HG03280 (cell line): ENCODE measurements around the gene KPNA4.

Source experiments
- ATAC-seq: cut with Tn5 transposase; IDR thresholded peaks from one replicate; pipeline ENCODE4 v1.9.1; 2021; ENCODE audit warnings: mild to moderate bottlenecking, moderate library complexity; ENCODE audit not compliant: unreplicated experiment

Gene KPNA4

GRCh38 chr3:160501325-160501724, 64.0 kb downstream of the KPNA4 start:
- no peak for ATAC-seq

- ATAC-seq = no peak
These were observed 67.2 kb downstream of the KPNA4 start for GRCh38 chr3:160498202-160498601.

- ATAC-seq = no peak
These were observed 75.2 kb downstream of the KPNA4 start for GRCh38 chr3:160490166-160490565.

- no peak for ATAC-seq
These were observed 78.9 kb downstream of the KPNA4 start for GRCh38 chr3:160486459-160486869.

- no peak for ATAC-seq
These were observed 82.6 kb downstream of the KPNA4 start for GRCh38 chr3:160482796-160483195.

- no peak for ATAC-seq
These were observed 83.5 kb downstream of the KPNA4 start for GRCh38 chr3:160481856-160482255.

- ATAC-seq = no peak
These were observed 84.4 kb downstream of the KPNA4 start for GRCh38 chr3:160480931-160481330.

- no peak for ATAC-seq
These were observed 86.0 kb downstream of the KPNA4 start for GRCh38 chr3:160479376-160479775.

- no peak for ATAC-seq
These were observed 87.0 kb downstream of the KPNA4 start for GRCh38 chr3:160478338-160478737.

- ATAC-seq = no peak
These were observed 87.6 kb downstream of the KPNA4 start for GRCh38 chr3:160477750-160478149.

GRCh38 chr3:160475884-160476283, 89.5 kb downstream of the KPNA4 start:
- ATAC-seq = no peak

- ATAC-seq = no peak
These were observed 90.2 kb downstream of the KPNA4 start for GRCh38 chr3:160475153-160475552.

- no peak for ATAC-seq
These were observed 90.9 kb downstream of the KPNA4 start for GRCh38 chr3:160474416-160474838.

- ATAC-seq = no peak
These were observed 91.4 kb downstream of the KPNA4 start for GRCh38 chr3:160473978-160474377.

- no peak for ATAC-seq
These were observed 92.2 kb downstream of the KPNA4 start for GRCh38 chr3:160473221-160473620.

GRCh38 chr3:160472344-160472743, 93.0 kb downstream of the KPNA4 start:
- no peak for ATAC-seq

- ATAC-seq = no peak
These were observed 93.5 kb downstream of the KPNA4 start for GRCh38 chr3:160471892-160472291.

- no peak for ATAC-seq
These were observed 95.2 kb downstream of the KPNA4 start for GRCh38 chr3:160470181-160470580.

GRCh38 chr3:160464971-160465370, 100.4 kb downstream of the KPNA4 start:
- ATAC-seq = no peak

- ATAC-seq = no peak
These were observed 101.0 kb downstream of the KPNA4 start for GRCh38 chr3:160464321-160464720.

- no peak for ATAC-seq
These were observed 105.3 kb downstream of the KPNA4 start for GRCh38 chr3:160460033-160460432.

GRCh38 chr3:160459450-160459970, 105.9 kb downstream of the KPNA4 start:
- no peak for ATAC-seq

- no peak for ATAC-seq
These were observed 107.2 kb downstream of the KPNA4 start for GRCh38 chr3:160458151-160458550.
